Natural killer cell (primary cell): ENCODE results near the gene INPP5F. TPM values are rescaled to one million over a fixed set of nuclear protein-coding genes. Genes with fewer than 3 reads are reported as not detected.
A peak's percentile ranks its signal among the peaks of the same experiment; 100 is the strongest.

ENCODE experiments used
- ATAC-seq, 3 donors: fragments of 150-1000 bp in 2 of 3; fragments of 200-7000 bp in 1 of 3; cut with Tn5 transposase; 1 replicate in 1 of 3; 2 replicates in 2 of 3; pipeline ENCODE4 v1.10.0; 2021; ENCODE audit warnings: mild to moderate bottlenecking in 2 of 3, moderate library complexity in 2 of 3
- DNase-seq, 2 donors: peaks; one replicate each; pipeline versions ENCODE4 v3.0.0 to v3.0.0-alpha.2; 2013 to 2021; ENCODE audit warnings: mixed read lengths in 1 of 2
- H3K27ac ChIP-seq: one replicate; pipeline ENCODE4 v1.5.1; 2013; ENCODE audit warnings: mild to moderate bottlenecking, low read length
- H3K27me3 ChIP-seq: one replicate; pipeline ENCODE4 v1.6.1; 2013; ENCODE audit warnings: low read length; ENCODE audit not compliant: control insufficient read depth, insufficient read depth
- H3K36me3 ChIP-seq: one replicate; pipeline ENCODE4 v1.6.1; 2013; ENCODE audit warnings: low read length; ENCODE audit not compliant: control insufficient read depth, insufficient read depth
- H3K4me1 ChIP-seq: one replicate; pipeline ENCODE4 v1.6.1; 2013; ENCODE audit warnings: low read length; ENCODE audit not compliant: control insufficient read depth, insufficient read depth
- H3K4me3 ChIP-seq: one replicate; pipeline ENCODE4 v1.5.1; 2013; ENCODE audit warnings: low read length
- H3K9me3 ChIP-seq: one replicate; pipeline ENCODE4 v1.6.1; 2013; ENCODE audit warnings: low read length; ENCODE audit not compliant: control insufficient read depth, insufficient read depth
- H3K27ac Mint-ChIP-seq, 2 donors: one replicate each; pipeline ENCODE4 v1.8.0; 2022; ENCODE audit warnings: mild to moderate bottlenecking in 2 of 2, mixed read lengths in 2 of 2, moderate library complexity in 1 of 2
- H3K27me3 Mint-ChIP-seq, 2 donors: one replicate each; pipeline ENCODE4 v1.8.0; 2022; ENCODE audit warnings: low read depth in 2 of 2, mixed read lengths in 2 of 2
- H3K36me3 Mint-ChIP-seq: one replicate; pipeline ENCODE4 v1.8.0; 2022; ENCODE audit warnings: mixed read lengths
- H3K4me1 Mint-ChIP-seq, 2 donors: one replicate each; pipeline ENCODE4 v1.8.0; 2022; ENCODE audit warnings: mixed read lengths in 2 of 2
- H3K4me3 Mint-ChIP-seq: one replicate; pipeline ENCODE4 v1.8.0; 2022; ENCODE audit warnings: mild to moderate bottlenecking, moderate library complexity, mixed read lengths
- H3K9me3 Mint-ChIP-seq, 2 donors: one replicate each; pipeline ENCODE4 v1.8.0; 2022; ENCODE audit warnings: mixed read lengths in 2 of 2
- CTCF ChIP-seq: fragments of 200-600 bp; IDR thresholded peaks from one replicate; pipeline ENCODE4 v1.8.0; 2022; ENCODE audit warnings: antibody characterized with exemption
- WGBS: methylation state at CpG from one replicate; pipeline ENCODE4 v1.1.7; 2013; ENCODE audit warnings: missing lambda C conversion rate; ENCODE audit not compliant: insufficient coverage; 5-methylcytosine and 5-hydroxymethylcytosine counted together
- intact Hi-C: fragments of 100-400 bp; cut with micrococcal nuclease; formaldehyde crosslinking; loops from one replicate; pipeline ENCODE4 v1.14.2; 2022
- total RNA-seq, 4 donors: library from RNA; stranded (reverse); fragments of 120-200 nt in 1 of 4; gene quantifications; one replicate each; pipeline versions ENCODE4 v1.2.3 to v1.2.4, GENCODE V29; 2013 to 2022

The INPP5F gene
- total RNA-seq, 3 donors from 2014 or later (not counting 1 experiment from before 2014, with no cell fraction given) = 12.8 to 18.2 (median 15.8) TPM

DNA sequence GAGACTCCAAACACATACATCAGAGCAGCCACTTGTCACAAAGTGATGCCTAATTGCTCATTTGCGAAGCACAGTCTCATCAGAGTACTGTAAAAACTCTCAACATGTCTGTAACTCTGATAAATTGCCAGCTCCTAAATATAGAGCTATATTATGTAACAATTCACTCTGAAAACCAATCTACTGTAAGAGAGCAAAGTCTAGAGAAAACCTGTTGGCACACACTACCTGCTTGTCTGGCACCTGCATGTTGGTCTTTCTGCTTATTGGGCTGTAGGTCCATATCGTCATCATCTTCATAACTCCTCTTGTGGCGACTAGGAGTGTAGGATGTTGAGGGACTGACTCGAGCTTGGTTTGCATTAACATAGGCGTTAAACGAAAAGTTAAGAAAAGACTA is 127.0 kb downstream of the INPP5F start:
- Mint-ChIP-seq H3K27ac (peak overlapping the region in 1 of 2 donors; percentile 24), H3K4me3 (no peak overlapping the region), H3K9me3 (no peaks in the 10 kb centered on the region), H3K4me1 (no peaks in the 10 kb centered on the region), H3K36me3 (peaks cover 18% of the 10 kb centered on the region), H3K27me3 (no peaks in the 10 kb centered on the region)
- Histone ChIP-seq H3K4me1 (no peaks in the 10 kb centered on the region), H3K27ac (no peak overlapping the region), H3K27me3 (no peaks in the 10 kb centered on the region), H3K36me3 (peaks cover 66% of the 10 kb centered on the region), H3K4me3 (no peak overlapping the region), H3K9me3 (no peaks in the 10 kb centered on the region)
- 98% methylated on average over 6 of the region's 6 CpGs for WGBS
- DNase-seq = no peak
- intact Hi-C loops = no loop called here
- TF ChIP-seq CTCF = no peak
- ATAC-seq = no peak

DNA sequence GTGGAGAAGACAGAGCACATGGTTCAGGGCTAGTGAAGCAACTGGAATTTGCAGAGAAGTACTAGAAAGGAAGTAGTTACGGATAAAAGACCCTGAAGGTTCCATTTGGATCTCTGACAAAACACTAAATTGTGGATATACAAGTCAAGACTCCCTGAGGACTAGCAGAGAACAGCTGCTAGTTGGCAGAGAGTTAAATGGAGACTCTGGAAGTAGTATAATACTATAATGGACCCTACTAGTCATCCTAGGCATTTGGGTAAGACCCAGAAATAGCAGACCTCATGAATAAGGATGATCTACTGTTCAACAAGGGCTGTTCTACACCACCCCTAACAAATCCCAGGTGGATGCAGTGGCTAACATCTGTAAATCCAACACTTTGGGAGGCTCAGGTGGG is 127.7 kb downstream of the INPP5F start:
- 100% methylated on average over 1 of the region's 1 CpG for WGBS
- no peak for DNase-seq
- no peaks in the 10 kb centered on the region for H3K4me1 Mint-ChIP-seq
- intact Hi-C loops = no loop called here
- no peaks in the 10 kb centered on the region for H3K27me3 Mint-ChIP-seq
- H3K36me3 Mint-ChIP-seq = peaks cover 18% of the 10 kb centered on the region
- Histone ChIP-seq H3K27me3 (no peaks in the 10 kb centered on the region), H3K9me3 (no peaks in the 10 kb centered on the region), H3K4me3 (no peak overlapping the region), H3K36me3 (peaks cover 63% of the 10 kb centered on the region), H3K27ac (no peak overlapping the region), H3K4me1 (no peaks in the 10 kb centered on the region)
- TF ChIP-seq CTCF = no peak
- no peaks in the 10 kb centered on the region for H3K9me3 Mint-ChIP-seq
- ATAC-seq = no peak
- no peak overlapping the region for H3K4me3 Mint-ChIP-seq
- H3K27ac Mint-ChIP-seq = peak overlapping the region in 1 of 2 donors; percentile 24

GRCh38 chr10:119858063-119858462 is 132.2 kb downstream of the INPP5F start:
- Mint-ChIP-seq H3K27ac (no peak overlapping the region), H3K36me3 (peaks cover 6% of the 10 kb centered on the region), H3K27me3 (no peaks in the 10 kb centered on the region), H3K9me3 (no peaks in the 10 kb centered on the region), H3K4me1 (peaks cover 27 to 32% of the 10 kb centered on the region in 2 donors), H3K4me3 (no peak overlapping the region)
- Histone ChIP-seq H3K27me3 (no peaks in the 10 kb centered on the region), H3K27ac (no peak overlapping the region), H3K4me3 (no peak overlapping the region), H3K4me1 (no peaks in the 10 kb centered on the region), H3K36me3 (peaks cover 33% of the 10 kb centered on the region), H3K9me3 (no peaks in the 10 kb centered on the region)
- no peak for TF ChIP-seq CTCF
- intact Hi-C loops = no loop called here
- ATAC-seq (no peak), DNase-seq (no peak)
- WGBS = 88% methylated on average over 1 of the region's 1 CpG
